Loucy (cell line): ENCODE results near the gene ANO1.

ENCODE experiments used
- EZH2phosphoT487 ChIP-seq: fragments of 200-600 bp; IDR thresholded peaks from 2 replicates; pipeline ENCODE4 v1.6.1; 2018; ENCODE audit warnings: antibody characterized with exemption, mild to moderate bottlenecking, moderate library complexity, borderline replicate concordance
- TF ChIP-seq, protein P1 (sequence below): fragments of 200-600 bp; sonication (generic); conservative IDR thresholded peaks from 2 replicates; pipeline ENCODE4 v1.5.1; 2014; ENCODE audit warnings: mild to moderate bottlenecking, antibody characterized with exemption, low read length

DNA sequence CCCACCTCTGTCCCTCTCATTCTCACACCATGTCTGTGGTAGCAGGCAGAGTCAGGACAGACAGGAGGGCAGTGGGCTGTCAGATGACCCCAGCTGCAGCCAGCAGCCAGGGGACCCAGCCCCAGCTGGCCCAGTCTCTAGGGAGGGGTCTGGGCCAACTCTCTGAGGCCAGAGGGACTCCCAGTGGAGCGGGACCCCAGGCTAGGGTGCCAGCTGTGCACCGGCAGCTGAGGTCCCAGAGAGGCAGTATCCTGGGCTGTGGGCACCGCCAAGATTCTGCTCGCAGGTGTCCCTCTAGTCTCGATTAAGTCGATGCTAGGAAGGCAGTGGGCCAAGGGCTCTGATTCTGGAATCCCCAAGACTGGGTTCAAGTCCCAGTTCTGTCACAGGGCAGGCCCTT is 108.3 kb downstream of the ANO1 start:
- TF ChIP-seq, protein P1, sequence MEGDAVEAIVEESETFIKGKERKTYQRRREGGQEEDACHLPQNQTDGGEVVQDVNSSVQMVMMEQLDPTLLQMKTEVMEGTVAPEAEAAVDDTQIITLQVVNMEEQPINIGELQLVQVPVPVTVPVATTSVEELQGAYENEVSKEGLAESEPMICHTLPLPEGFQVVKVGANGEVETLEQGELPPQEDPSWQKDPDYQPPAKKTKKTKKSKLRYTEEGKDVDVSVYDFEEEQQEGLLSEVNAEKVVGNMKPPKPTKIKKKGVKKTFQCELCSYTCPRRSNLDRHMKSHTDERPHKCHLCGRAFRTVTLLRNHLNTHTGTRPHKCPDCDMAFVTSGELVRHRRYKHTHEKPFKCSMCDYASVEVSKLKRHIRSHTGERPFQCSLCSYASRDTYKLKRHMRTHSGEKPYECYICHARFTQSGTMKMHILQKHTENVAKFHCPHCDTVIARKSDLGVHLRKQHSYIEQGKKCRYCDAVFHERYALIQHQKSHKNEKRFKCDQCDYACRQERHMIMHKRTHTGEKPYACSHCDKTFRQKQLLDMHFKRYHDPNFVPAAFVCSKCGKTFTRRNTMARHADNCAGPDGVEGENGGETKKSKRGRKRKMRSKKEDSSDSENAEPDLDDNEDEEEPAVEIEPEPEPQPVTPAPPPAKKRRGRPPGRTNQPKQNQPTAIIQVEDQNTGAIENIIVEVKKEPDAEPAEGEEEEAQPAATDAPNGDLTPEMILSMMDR = no peak
- no peak for TF ChIP-seq EZH2phosphoT487
